Measurements from ENCODE around the gene DAZAP2. TPM values are rescaled to one million over a fixed set of nuclear protein-coding genes. Genes with fewer than 3 reads are reported as not detected.

Gene DAZAP2
- total RNA-seq, 2 experiments from 2014 or later: 106 to 119 TPM

- Mint-ChIP-seq H3K4me1 (ENCODE audit: low read depth) (peaks cover 22% of the 10 kb centered on the region), H3K27me3 (no peaks in the 10 kb centered on the region), H3K4me3 (no peak overlapping the region), H3K36me3 (no peaks in the 10 kb centered on the region), H3K9me3 (no peaks in the 10 kb centered on the region), H3K27ac (no peak overlapping the region)
- intact Hi-C loops (cut with micrococcal nuclease): no loop called here
- ChIA-PET CTCF (no interaction called here), POLR2A (no interaction called here)
- no peak for DNase-seq
Measured at GRCh38 chr12:51200156-51200555, 38.5 kb upstream of the DAZAP2 start.

- no peaks in the 10 kb centered on the region for H3K9me3 Mint-ChIP-seq
- peaks cover 22% of the 10 kb centered on the region for H3K4me1 Mint-ChIP-seq (ENCODE audit: low read depth)
- POLR2A ChIA-PET: no interaction called here
- no peak overlapping the region for H3K27ac Mint-ChIP-seq
- H3K36me3 Mint-ChIP-seq: no peaks in the 10 kb centered on the region
- no peaks in the 10 kb centered on the region for H3K27me3 Mint-ChIP-seq
- CTCF ChIA-PET: no interaction called here
- no peak for DNase-seq
- intact Hi-C loops (cut with micrococcal nuclease): no loop called here
- H3K4me3 Mint-ChIP-seq: no peak overlapping the region
Measured at GRCh38 chr12:51200806-51201205, 37.8 kb upstream of the DAZAP2 start.

- DNase-seq: peak; percentile 23
- no peaks in the 10 kb centered on the region for H3K27me3 Mint-ChIP-seq
- H3K4me1 Mint-ChIP-seq (ENCODE audit: low read depth): peaks cover 22% of the 10 kb centered on the region
- intact Hi-C loops (cut with micrococcal nuclease): loop anchor here (1.0 kb wide), 1 partner anchor 115 kb away; no protein-coding TSS in a partner anchor
- ChIA-PET CTCF (no interaction called here), POLR2A (interaction anchor here (1.0 to 5.1 kb wide), 2 partner anchors 15 to 190 kb away, joined by 3 to 17 read pairs; partner anchors contain the start of gene POU6F1)
- H3K4me3 Mint-ChIP-seq: no peak overlapping the region
- peak overlapping the region; percentile 38 for H3K27ac Mint-ChIP-seq
- H3K36me3 Mint-ChIP-seq: peaks cover 2% of the 10 kb centered on the region
- no peaks in the 10 kb centered on the region for H3K9me3 Mint-ChIP-seq
Measured at GRCh38 chr12:51202718-51203117, 35.9 kb upstream of the DAZAP2 start.

- no peaks in the 10 kb centered on the region for H3K9me3 Mint-ChIP-seq
- intact Hi-C loops (cut with micrococcal nuclease): no loop called here
- ChIA-PET CTCF (interaction anchor here (0.9 to 2.7 kb wide), 2 partner anchors 13 to 136 kb away, joined by 3 to 11 read pairs; partner anchors contain the start of gene POU6F1), POLR2A (interaction anchor here (5.1 kb wide), 1 partner anchor 13 kb away, joined by 17 read pairs; the partner anchor contains the start of gene POU6F1)
- DNase-seq: no peak
- no peaks in the 10 kb centered on the region for H3K27me3 Mint-ChIP-seq
- H3K27ac Mint-ChIP-seq: no peak overlapping the region
- H3K4me3 Mint-ChIP-seq: no peak overlapping the region
- H3K4me1 Mint-ChIP-seq (ENCODE audit: low read depth): peaks cover 22% of the 10 kb centered on the region
- peaks cover 2% of the 10 kb centered on the region for H3K36me3 Mint-ChIP-seq
Measured at GRCh38 chr12:51205350-51205749, 33.3 kb upstream of the DAZAP2 start.

GRCh38 chr12:51208016-51208660 is 30.5 kb upstream of the DAZAP2 start:
- no peak overlapping the region for H3K27ac Mint-ChIP-seq

GRCh38 chr12:51209259-51209658 is 29.4 kb upstream of the DAZAP2 start:
- Mint-ChIP-seq H3K27ac (no peak overlapping the region), H3K4me1 (ENCODE audit: low read depth) (no peaks in the 10 kb centered on the region), H3K36me3 (peaks cover 2% of the 10 kb centered on the region), H3K9me3 (no peaks in the 10 kb centered on the region), H3K27me3 (no peaks in the 10 kb centered on the region), H3K4me3 (no peak overlapping the region)
- ChIA-PET CTCF (no interaction called here), POLR2A (interaction anchor here (1.3 kb wide), 1 partner anchor 9 kb away, joined by 4 read pairs; the partner anchor contains the start of gene POU6F1)
- DNase-seq: no peak
- intact Hi-C loops (cut with micrococcal nuclease): no loop called here

More at GRCh38 chr12:51208016-51208660, 30.5 kb upstream of the DAZAP2 start:
- Mint-ChIP-seq H3K9me3 (no peaks in the 10 kb centered on the region), H3K27me3 (no peaks in the 10 kb centered on the region), H3K4me1 (ENCODE audit: low read depth) (peaks cover 8% of the 10 kb centered on the region), H3K4me3 (no peak overlapping the region), H3K36me3 (peaks cover 2% of the 10 kb centered on the region)
- POLR2A ChIA-PET: interaction anchor here (1.3 kb wide), 1 partner anchor 10 kb away, joined by 4 read pairs; the partner anchor contains the start of gene POU6F1
- intact Hi-C loops (cut with micrococcal nuclease): no loop called here
- no peak for DNase-seq
- CTCF ChIA-PET: no interaction called here

- Mint-ChIP-seq H3K4me1 (ENCODE audit: low read depth) (no peaks in the 10 kb centered on the region), H3K36me3 (peaks cover 2% of the 10 kb centered on the region), H3K27me3 (no peaks in the 10 kb centered on the region), H3K9me3 (no peaks in the 10 kb centered on the region), H3K4me3 (no peak overlapping the region), H3K27ac (peak overlapping the region; percentile 10)
- ChIA-PET CTCF (no interaction called here), POLR2A (no interaction called here)
- no peak for DNase-seq
- intact Hi-C loops (cut with micrococcal nuclease): no loop called here
Measured at GRCh38 chr12:51210690-51211395, 27.8 kb upstream of the DAZAP2 start.

- Mint-ChIP-seq H3K9me3 (no peaks in the 10 kb centered on the region), H3K36me3 (no peaks in the 10 kb centered on the region), H3K4me1 (ENCODE audit: low read depth) (peaks cover 18% of the 10 kb centered on the region), H3K4me3 (no peak overlapping the region), H3K27ac (no peak overlapping the region), H3K27me3 (no peaks in the 10 kb centered on the region)
- ChIA-PET CTCF (interaction anchor here (0.5 to 1.3 kb wide), 2 partner anchors 126 to 187 kb away, joined by 4 to 5 read pairs; no protein-coding TSS in a partner anchor), POLR2A (interaction anchor here (0.6 kb wide), 1 partner anchor 629 kb away, joined by 3 read pairs; no protein-coding TSS in a partner anchor)
- no peak for DNase-seq
- intact Hi-C loops (cut with micrococcal nuclease): no loop called here
Measured at GRCh38 chr12:51214895-51215294, 23.7 kb upstream of the DAZAP2 start.

- no peaks in the 10 kb centered on the region for H3K9me3 Mint-ChIP-seq
- DNase-seq: no peak
- POLR2A ChIA-PET: no interaction called here
- H3K4me1 Mint-ChIP-seq (ENCODE audit: low read depth): peaks cover 18% of the 10 kb centered on the region
- intact Hi-C loops (cut with micrococcal nuclease): no loop called here
- no peaks in the 10 kb centered on the region for H3K36me3 Mint-ChIP-seq
- no peaks in the 10 kb centered on the region for H3K27me3 Mint-ChIP-seq
- H3K4me3 Mint-ChIP-seq: peak overlapping the region; percentile 22
- H3K27ac Mint-ChIP-seq: peak overlapping the region; percentile 35
- CTCF ChIA-PET: interaction anchor here (0.8 to 2.8 kb wide), 5 partner anchors 10 to 452 kb away, joined by 3 to 17 read pairs (median 6); partner anchors contain the start of gene DAZAP2
Measured at GRCh38 chr12:51216642-51217041, 22.0 kb upstream of the DAZAP2 start.

GRCh38 chr12:51217133-51217967 is 21.3 kb upstream of the DAZAP2 start:
- Mint-ChIP-seq H3K27ac (peak overlapping the region; percentile 88), H3K36me3 (no peaks in the 10 kb centered on the region)

GRCh38 chr12:51217968-51218606 is 20.5 kb upstream of the DAZAP2 start, which contains the start of gene POU6F1:
Gene POU6F1 (minus strand): TSS chr12:51218062. CDS start chr12:51206836, 11,226 bp downstream.
- POLR2A ChIA-PET: interaction anchor here (0.6 to 2.1 kb wide), 17 partner anchors 9 to 455 kb away, joined by 3 to 17 read pairs (median 4); partner anchors contain the start of genes BIN2, CSRNP2, DAZAP2 and SMAGP
- intact Hi-C loops (cut with micrococcal nuclease): loop anchor here (1.0 kb wide), 3 partner anchors 20 to 171 kb away; partner anchors contain the start of gene DAZAP2
- peak; percentile 77 for DNase-seq
- Mint-ChIP-seq H3K36me3 (no peaks in the 10 kb centered on the region), H3K27ac (peak within 1 kb of the TSS; percentile 88), H3K4me3 (peak within 1 kb of the TSS; percentile 79), H3K4me1 (ENCODE audit: low read depth) (peaks cover 18% of the 10 kb centered on the region), H3K27me3 (no peaks in the 10 kb centered on the region), H3K9me3 (no peaks in the 10 kb centered on the region)
- CTCF ChIA-PET: interaction anchor here (0.6 to 2.8 kb wide), 14 partner anchors 9 to 808 kb away, joined by 3 to 17 read pairs (median 4); partner anchors contain the start of genes CSRNP2, DAZAP2 and SMAGP

More at GRCh38 chr12:51217133-51217967, 21.3 kb upstream of the DAZAP2 start:
- DNase-seq: peak; percentile 64
- intact Hi-C loops (cut with micrococcal nuclease): no loop called here
- Mint-ChIP-seq H3K27me3 (no peaks in the 10 kb centered on the region), H3K4me1 (ENCODE audit: low read depth) (peaks cover 18% of the 10 kb centered on the region), H3K4me3 (peak overlapping the region; percentile 79), H3K9me3 (no peaks in the 10 kb centered on the region)
- ChIA-PET POLR2A (interaction anchor here (0.9 to 2.1 kb wide), 14 partner anchors 9 to 452 kb away, joined by 3 to 17 read pairs (median 4); partner anchors contain the start of genes BIN2, CSRNP2, DAZAP2 and SMAGP), CTCF (interaction anchor here (0.6 to 2.8 kb wide), 11 partner anchors 9 to 808 kb away, joined by 3 to 17 read pairs (median 5); partner anchors contain the start of gene DAZAP2)

All from activated CD4-positive, alpha-beta memory T cell treated with anti-CD3 and anti-CD28 coated beads for 36 hours (primary cell).